Measurements from ENCODE around the gene SNRPA1. TPM values are rescaled to one million over a fixed set of nuclear protein-coding genes. Genes with fewer than 3 reads are reported as not detected.

Gene SNRPA1
- total and polyA plus RNA-seq, 12 donors = 16.0 to 65.0 (median 30.0) TPM

- TF ChIP-seq POLR2A (IDR thresholded peaks at IDR 0.05) = no peak
- TF ChIP-seq, protein P1, sequence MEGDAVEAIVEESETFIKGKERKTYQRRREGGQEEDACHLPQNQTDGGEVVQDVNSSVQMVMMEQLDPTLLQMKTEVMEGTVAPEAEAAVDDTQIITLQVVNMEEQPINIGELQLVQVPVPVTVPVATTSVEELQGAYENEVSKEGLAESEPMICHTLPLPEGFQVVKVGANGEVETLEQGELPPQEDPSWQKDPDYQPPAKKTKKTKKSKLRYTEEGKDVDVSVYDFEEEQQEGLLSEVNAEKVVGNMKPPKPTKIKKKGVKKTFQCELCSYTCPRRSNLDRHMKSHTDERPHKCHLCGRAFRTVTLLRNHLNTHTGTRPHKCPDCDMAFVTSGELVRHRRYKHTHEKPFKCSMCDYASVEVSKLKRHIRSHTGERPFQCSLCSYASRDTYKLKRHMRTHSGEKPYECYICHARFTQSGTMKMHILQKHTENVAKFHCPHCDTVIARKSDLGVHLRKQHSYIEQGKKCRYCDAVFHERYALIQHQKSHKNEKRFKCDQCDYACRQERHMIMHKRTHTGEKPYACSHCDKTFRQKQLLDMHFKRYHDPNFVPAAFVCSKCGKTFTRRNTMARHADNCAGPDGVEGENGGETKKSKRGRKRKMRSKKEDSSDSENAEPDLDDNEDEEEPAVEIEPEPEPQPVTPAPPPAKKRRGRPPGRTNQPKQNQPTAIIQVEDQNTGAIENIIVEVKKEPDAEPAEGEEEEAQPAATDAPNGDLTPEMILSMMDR (IDR thresholded peaks at IDR 0.05) = no peak
- no peaks in the 10 kb centered on the region for H3K4me1 ChIP-seq (replicated peaks in 1 of 2)
- DNase-seq = peak in 1 of 7 donors; percentile 4
- 86 to 92% (median 89%) methylated on average over 18 to 26 of the region's 26 CpGs for WGBS, 4 donors
- H3K4me3 ChIP-seq = no peak overlapping the region
- H3K27ac ChIP-seq = no peak overlapping the region
- intact Hi-C loops (cut with DNase I) = loop anchor here (5.0 to 10.0 kb wide), 4 partner anchors 125 to 265 kb away; no protein-coding TSS in a partner anchor
- peaks cover 8% of the 10 kb centered on the region for H3K27me3 ChIP-seq
- H3K36me3 ChIP-seq (replicated peaks in 1 of 2) = no peaks in the 10 kb centered on the region
- H3K9me3 ChIP-seq (replicated peaks in 1 of 3) = no peaks in the 10 kb centered on the region
Measured at GRCh38 chr15:101309436-101310160, 14.6 kb upstream of the SNRPA1 start.

GRCh38 chr15:101308604-101309435 lies 13.8 kb upstream of the SNRPA1 start:
- Histone ChIP-seq H3K9me3 (replicated peaks in 1 of 3) (no peaks in the 10 kb centered on the region), H3K27ac (no peak overlapping the region), H3K4me3 (no peak overlapping the region), H3K36me3 (replicated peaks in 1 of 2) (no peaks in the 10 kb centered on the region), H3K4me1 (replicated peaks in 1 of 2) (no peaks in the 10 kb centered on the region), H3K27me3 (peaks cover 8% of the 10 kb centered on the region)
- DNase-seq = peak in 1 of 7 donors; percentile 2
- TF ChIP-seq POLR2A (IDR thresholded peaks at IDR 0.05) = no peak
- TF ChIP-seq, protein P1 (IDR thresholded peaks at IDR 0.05) = no peak
- intact Hi-C loops (cut with DNase I) = loop anchor here (5.0 to 10.0 kb wide), 4 partner anchors 126 to 266 kb away; no protein-coding TSS in a partner anchor
- 80 to 87% (median 85%) methylated on average over 12 to 20 of the region's 20 CpGs for WGBS, 4 donors

DNA sequence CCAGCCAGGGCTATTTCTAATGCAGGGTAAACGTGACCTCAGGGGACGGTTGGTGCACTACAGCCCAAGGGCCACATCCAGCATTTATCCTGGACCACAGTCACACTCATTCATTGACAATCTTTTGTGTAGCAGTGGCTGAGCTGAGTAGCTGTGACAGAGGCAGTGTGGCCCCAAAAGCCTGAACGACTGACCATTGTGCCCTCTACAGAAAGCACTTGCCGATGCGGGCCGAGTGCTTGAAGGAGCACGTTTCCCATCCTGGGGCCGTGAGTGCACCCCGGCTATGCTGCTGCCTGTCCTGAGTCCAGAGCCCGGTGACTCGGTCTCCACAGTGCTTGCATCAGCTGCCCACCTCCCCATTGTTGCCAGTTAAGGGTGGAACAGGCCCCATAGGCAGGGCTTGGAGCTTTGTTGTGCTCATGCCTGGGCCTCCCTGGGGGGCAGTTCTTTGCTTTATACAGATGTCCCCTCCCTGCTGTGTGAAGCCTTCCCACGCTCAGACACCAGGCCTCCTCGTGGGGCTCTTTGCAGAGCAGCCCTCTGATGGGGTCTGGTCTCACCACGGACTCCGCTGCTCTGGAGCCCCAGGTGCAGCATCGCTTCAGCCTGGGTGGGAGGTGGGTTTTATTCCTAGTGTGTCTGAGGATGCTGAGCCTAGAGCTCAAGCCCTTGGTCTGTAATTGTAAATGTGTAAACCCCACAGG lies 13.0 kb upstream of the SNRPA1 start:
- Histone ChIP-seq H3K27me3 (peaks cover 8% of the 10 kb centered on the region), H3K4me1 (replicated peaks in 1 of 2) (no peaks in the 10 kb centered on the region), H3K27ac (no peak overlapping the region), H3K9me3 (replicated peaks in 1 of 3) (no peaks in the 10 kb centered on the region), H3K36me3 (replicated peaks in 1 of 2) (no peaks in the 10 kb centered on the region), H3K4me3 (no peak overlapping the region)
- intact Hi-C loops (cut with DNase I) = loop anchor here (5.0 to 10.0 kb wide), 4 partner anchors 127 to 267 kb away; no protein-coding TSS in a partner anchor
- no peak for TF ChIP-seq POLR2A (IDR thresholded peaks at IDR 0.05)
- TF ChIP-seq, protein P1 (IDR thresholded peaks at IDR 0.05) = no peak
- WGBS, 4 donors = 68 to 96% (median 82%) methylated on average over 6 to 16 of the region's 16 CpGs
- peak in 2 of 7 donors; percentile 4 to 5 for DNase-seq
